ENCODE data around the gene MTHFD1L.

DNA sequence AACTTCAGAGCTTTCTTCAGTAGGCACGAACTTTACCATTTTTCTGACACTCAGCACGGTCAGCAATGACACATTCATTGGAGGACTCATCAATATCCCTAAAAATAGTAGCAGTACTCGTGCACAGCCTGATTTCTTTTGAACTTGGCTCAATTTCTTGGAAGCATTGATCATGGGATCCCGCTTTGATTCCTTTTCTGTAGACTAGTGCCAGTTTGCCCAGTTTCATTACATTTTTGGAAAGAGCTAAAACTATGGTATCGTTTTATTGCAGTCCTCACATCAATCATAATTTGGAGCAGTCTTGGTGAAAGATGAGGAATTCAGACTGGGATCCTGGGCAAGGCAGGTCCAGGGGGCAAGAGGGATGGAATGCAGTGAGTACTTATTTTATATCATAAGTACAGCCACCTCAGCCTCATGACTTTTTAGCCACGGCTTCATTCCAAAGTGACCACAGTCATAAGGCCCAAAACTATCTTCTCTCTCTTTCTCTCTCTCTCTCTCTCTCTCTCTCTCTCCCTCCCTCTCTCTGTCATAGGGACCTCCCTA is 203.3 kb downstream of the MTHFD1L start:
- TF ChIP-seq, protein P1, sequence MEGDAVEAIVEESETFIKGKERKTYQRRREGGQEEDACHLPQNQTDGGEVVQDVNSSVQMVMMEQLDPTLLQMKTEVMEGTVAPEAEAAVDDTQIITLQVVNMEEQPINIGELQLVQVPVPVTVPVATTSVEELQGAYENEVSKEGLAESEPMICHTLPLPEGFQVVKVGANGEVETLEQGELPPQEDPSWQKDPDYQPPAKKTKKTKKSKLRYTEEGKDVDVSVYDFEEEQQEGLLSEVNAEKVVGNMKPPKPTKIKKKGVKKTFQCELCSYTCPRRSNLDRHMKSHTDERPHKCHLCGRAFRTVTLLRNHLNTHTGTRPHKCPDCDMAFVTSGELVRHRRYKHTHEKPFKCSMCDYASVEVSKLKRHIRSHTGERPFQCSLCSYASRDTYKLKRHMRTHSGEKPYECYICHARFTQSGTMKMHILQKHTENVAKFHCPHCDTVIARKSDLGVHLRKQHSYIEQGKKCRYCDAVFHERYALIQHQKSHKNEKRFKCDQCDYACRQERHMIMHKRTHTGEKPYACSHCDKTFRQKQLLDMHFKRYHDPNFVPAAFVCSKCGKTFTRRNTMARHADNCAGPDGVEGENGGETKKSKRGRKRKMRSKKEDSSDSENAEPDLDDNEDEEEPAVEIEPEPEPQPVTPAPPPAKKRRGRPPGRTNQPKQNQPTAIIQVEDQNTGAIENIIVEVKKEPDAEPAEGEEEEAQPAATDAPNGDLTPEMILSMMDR (IDR thresholded peaks at IDR 0.05), result no peak
- no peak for TF ChIP-seq POLR2A (IDR thresholded peaks at IDR 0.05)
